HL-60 (cell line): ENCODE results near the gene UFD1.

Experiments
- DNase-seq, 2 experiments: peaks; one replicate each; pipeline ENCODE4 v3.0.0-alpha.2; 2010 to 2020; ENCODE audit warnings: low read depth in 1 of 2, low spot score in 1 of 2
- H3K27ac ChIP-seq: fragments of 250-450 bp; sonication (Bioruptor Pico); replicated peaks from 2 replicates; pipeline ENCODE4 v1.5.1; 2020; ENCODE audit warnings: mild to moderate bottlenecking, moderate library complexity
- H3K27me3 ChIP-seq: fragments of 250-450 bp; sonication (Bioruptor Pico); 2 replicates; pipeline ENCODE4 v1.5.1; 2021; ENCODE audit warnings: mild to moderate bottlenecking, moderate library complexity; ENCODE audit not compliant: insufficient read depth, poor library complexity, severe bottlenecking
- H3K4me3 ChIP-seq: replicated peaks from 2 replicates; pipeline ENCODE4 v1.5.1; 2011; ENCODE audit warnings: mild to moderate bottlenecking, control low read depth, low read length; ENCODE audit not compliant: insufficient read depth
- GABPA ChIP-seq: IDR thresholded peaks from 2 replicates; pipeline ENCODE4 v1.6.1; 2012; ENCODE audit warnings: low read depth
- POLR2AphosphoS5 ChIP-seq: IDR thresholded peaks from 2 replicates; pipeline ENCODE4 v1.6.1; 2012; ENCODE audit warnings: low read depth
- SPI1 ChIP-seq: IDR thresholded peaks from 2 replicates; pipeline ENCODE4 v1.6.1; 2012; ENCODE audit warnings: low read depth, mild to moderate bottlenecking, borderline replicate concordance
- TF ChIP-seq, protein P1 (sequence below): IDR thresholded peaks from one replicate; pipeline ENCODE4 v1.5.1; 2011; ENCODE audit warnings: low read length, control low read depth, inconsistent platforms; ENCODE audit not compliant: insufficient read depth
- TF ChIP-seq, protein P2 (sequence below): IDR thresholded peaks from 2 replicates; pipeline ENCODE4 v1.6.1; 2012; ENCODE audit warnings: low read depth; ENCODE audit not compliant: insufficient replicate concordance

The UFD1 gene

DNA sequence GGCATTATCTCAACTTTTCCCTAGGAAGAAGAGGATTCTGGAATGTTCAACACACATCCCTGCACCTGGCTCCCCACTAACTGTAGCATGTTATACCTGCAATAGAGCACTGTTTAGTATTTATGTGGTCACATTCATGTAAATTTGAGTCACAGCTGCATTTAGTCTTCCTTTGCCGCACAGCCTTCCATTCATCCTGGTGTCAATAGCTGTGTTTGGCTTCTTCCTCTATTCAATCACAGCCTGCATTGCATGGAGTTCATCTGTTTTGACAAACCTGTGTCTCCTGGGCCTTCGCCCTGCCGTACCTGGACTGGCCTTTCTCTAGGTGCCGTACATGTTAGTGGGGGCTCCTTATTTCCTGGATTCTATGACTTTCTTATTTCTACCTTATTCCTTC lies 27.4 kb downstream of the UFD1 start:
- TF ChIP-seq GABPA, result no peak
- no peak for TF ChIP-seq SPI1
- TF ChIP-seq, protein P1, sequence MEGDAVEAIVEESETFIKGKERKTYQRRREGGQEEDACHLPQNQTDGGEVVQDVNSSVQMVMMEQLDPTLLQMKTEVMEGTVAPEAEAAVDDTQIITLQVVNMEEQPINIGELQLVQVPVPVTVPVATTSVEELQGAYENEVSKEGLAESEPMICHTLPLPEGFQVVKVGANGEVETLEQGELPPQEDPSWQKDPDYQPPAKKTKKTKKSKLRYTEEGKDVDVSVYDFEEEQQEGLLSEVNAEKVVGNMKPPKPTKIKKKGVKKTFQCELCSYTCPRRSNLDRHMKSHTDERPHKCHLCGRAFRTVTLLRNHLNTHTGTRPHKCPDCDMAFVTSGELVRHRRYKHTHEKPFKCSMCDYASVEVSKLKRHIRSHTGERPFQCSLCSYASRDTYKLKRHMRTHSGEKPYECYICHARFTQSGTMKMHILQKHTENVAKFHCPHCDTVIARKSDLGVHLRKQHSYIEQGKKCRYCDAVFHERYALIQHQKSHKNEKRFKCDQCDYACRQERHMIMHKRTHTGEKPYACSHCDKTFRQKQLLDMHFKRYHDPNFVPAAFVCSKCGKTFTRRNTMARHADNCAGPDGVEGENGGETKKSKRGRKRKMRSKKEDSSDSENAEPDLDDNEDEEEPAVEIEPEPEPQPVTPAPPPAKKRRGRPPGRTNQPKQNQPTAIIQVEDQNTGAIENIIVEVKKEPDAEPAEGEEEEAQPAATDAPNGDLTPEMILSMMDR, result no peak
- TF ChIP-seq POLR2AphosphoS5, result no peak
- TF ChIP-seq, protein P2, sequence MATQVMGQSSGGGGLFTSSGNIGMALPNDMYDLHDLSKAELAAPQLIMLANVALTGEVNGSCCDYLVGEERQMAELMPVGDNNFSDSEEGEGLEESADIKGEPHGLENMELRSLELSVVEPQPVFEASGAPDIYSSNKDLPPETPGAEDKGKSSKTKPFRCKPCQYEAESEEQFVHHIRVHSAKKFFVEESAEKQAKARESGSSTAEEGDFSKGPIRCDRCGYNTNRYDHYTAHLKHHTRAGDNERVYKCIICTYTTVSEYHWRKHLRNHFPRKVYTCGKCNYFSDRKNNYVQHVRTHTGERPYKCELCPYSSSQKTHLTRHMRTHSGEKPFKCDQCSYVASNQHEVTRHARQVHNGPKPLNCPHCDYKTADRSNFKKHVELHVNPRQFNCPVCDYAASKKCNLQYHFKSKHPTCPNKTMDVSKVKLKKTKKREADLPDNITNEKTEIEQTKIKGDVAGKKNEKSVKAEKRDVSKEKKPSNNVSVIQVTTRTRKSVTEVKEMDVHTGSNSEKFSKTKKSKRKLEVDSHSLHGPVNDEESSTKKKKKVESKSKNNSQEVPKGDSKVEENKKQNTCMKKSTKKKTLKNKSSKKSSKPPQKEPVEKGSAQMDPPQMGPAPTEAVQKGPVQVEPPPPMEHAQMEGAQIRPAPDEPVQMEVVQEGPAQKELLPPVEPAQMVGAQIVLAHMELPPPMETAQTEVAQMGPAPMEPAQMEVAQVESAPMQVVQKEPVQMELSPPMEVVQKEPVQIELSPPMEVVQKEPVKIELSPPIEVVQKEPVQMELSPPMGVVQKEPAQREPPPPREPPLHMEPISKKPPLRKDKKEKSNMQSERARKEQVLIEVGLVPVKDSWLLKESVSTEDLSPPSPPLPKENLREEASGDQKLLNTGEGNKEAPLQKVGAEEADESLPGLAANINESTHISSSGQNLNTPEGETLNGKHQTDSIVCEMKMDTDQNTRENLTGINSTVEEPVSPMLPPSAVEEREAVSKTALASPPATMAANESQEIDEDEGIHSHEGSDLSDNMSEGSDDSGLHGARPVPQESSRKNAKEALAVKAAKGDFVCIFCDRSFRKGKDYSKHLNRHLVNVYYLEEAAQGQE, result no peak
- no peak overlapping the region for H3K27ac ChIP-seq
- H3K27me3 ChIP-seq, result no peaks in the 10 kb centered on the region
- no peak for DNase-seq
- H3K4me3 ChIP-seq, result no peak overlapping the region

DNA sequence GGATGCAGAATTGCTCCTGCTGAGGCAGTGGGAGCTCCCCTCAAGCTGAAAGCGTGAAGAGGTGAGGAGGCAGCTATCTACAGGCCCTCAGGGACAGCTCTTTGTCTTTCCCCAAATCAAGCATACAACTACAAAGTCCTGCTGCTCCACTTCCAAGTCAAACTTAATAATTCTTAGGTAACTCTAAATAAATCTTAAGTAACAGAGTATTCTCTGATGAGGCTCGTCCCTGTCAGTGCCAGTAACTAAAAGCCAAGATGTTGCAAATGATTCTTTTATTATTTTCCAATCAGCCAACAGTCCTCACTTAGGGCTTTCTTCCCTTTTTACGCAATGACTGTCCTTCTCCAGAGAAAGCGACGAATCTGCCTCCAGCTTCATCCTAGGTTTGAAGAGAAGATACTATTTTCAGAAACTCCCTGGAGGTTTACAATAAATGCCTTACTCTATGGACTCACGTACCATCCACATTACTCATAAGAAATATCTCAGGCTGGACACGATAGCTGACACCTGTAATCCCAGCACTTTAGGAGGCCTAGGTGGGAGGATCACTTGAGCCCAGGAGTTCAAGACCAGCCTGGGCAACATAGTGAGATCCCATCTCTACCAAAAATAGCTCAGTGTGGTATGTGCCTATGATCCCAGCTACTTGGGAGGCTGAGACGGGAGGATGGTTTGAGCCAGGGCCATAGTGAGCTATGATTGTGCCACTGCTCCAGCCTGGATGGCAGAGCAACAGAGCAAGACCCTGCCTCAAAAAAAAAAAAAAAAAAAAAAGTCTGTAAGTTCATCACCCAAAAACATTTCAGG lies 28.4 kb downstream of the UFD1 start:
- Histone ChIP-seq H3K4me3 (no peak overlapping the region), H3K27ac (no peak overlapping the region), H3K27me3 (no peaks in the 10 kb centered on the region)
- no peak for DNase-seq
- no peak for TF ChIP-seq POLR2AphosphoS5
- TF ChIP-seq, protein P2, result no peak
- TF ChIP-seq GABPA, result no peak
- TF ChIP-seq, protein P1, result no peak
- TF ChIP-seq SPI1, result no peak

DNA sequence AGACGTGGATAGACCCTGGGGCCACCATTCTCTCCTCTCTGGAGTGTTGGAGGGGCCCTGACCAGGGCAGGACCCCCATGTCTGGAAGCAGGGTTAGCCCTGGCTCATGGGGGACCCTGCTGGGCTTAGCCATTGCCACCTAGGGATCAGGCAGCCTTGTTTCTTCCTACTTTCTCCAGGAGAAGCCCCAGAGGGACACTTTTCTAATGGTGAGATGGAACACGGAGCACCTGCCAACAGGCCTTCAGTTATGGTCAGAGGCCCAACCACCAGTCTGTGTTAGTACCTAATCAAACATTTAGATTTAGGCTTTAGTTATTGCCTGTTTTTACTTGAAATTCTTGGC lies 29.6 kb downstream of the UFD1 start:
- H3K27ac ChIP-seq, result no peak overlapping the region
- H3K4me3 ChIP-seq, result no peak overlapping the region
- TF ChIP-seq, protein P1, result no peak
- no peak for TF ChIP-seq GABPA
- TF ChIP-seq, protein P2, result no peak
- no peak for TF ChIP-seq SPI1
- no peak for DNase-seq
- H3K27me3 ChIP-seq, result no peaks in the 10 kb centered on the region
